Endothelial cell of umbilical vein (primary cell): ENCODE results near the gene MEF2D. TPM values are rescaled to one million over a fixed set of nuclear protein-coding genes. Genes with fewer than 3 reads are reported as not detected.
A peak's percentile ranks its signal among the peaks of the same experiment; 100 is the strongest.

Experiments
- BruUV-seq: library from RNA; stranded (reverse); fragments of 400-500 nt; replicated peaks from 2 replicates; lab custom pipeline; 2021; lab: Mats Ljungman, UMichigan
- CTCF ChIA-PET: fragments of 300-600, 350-600 bp; sonication (Branson Sonifier 250); formaldehyde crosslinking; loops from one replicate; lab custom pipeline; 2021; ENCODE audit warnings: antibody characterized with exemption, inconsistent platforms; lab: Charles Lee
- POLR2A ChIA-PET: fragments of 300-600, 350-600 bp; sonication (Branson Sonifier 250); formaldehyde crosslinking; loops from one replicate; lab custom pipeline; 2021; ENCODE audit warnings: antibody characterized with exemption, inconsistent platforms; lab: Charles Lee
- DNase-seq: peaks from one replicate; pipeline ENCODE4 v3.0.0-alpha.2; 2011; ENCODE audit warnings: low read depth, low spot score
- FAIRE-seq: peaks from 2 replicates; lab custom pipeline; 2011; peaks lifted over from hg19 to GRCh38; lab: Jason Lieb, UNC
- H2AFZ ChIP-seq: 2 replicates; pipeline ENCODE4 v1.6.0; 2012; ENCODE audit warnings: low read depth, low read length, control low read depth, inconsistent platforms
- H3K27ac ChIP-seq: 2 replicates; pipeline ENCODE4 v1.5.1; 2011; ENCODE audit warnings: low read depth, mild to moderate bottlenecking, control low read depth, low read length, moderate library complexity; ENCODE audit not compliant: insufficient read depth
- H3K27me3 ChIP-seq, 2 experiments: 2 replicates each; pipeline versions ENCODE4 v1.6.0 to v1.6.1; 2011; ENCODE audit warnings: low read length in 2 of 2, mixed read lengths in 1 of 2; ENCODE audit not compliant: control insufficient read depth in 2 of 2, insufficient read depth in 2 of 2
- H3K36me3 ChIP-seq, 2 experiments: 2 replicates in 1 of 2; 3 replicates in 1 of 2; pipeline ENCODE4 v1.5.1; 2011; ENCODE audit warnings: low read length in 2 of 2, mild to moderate bottlenecking in 1 of 2, moderate library complexity in 1 of 2; ENCODE audit not compliant: control insufficient read depth in 2 of 2, insufficient read depth in 2 of 2; ENCODE audit errors: extremely low read depth in 1 of 2
- H3K4me1 ChIP-seq: 3 replicates; pipeline ENCODE4 v1.5.1; 2011; ENCODE audit warnings: mild to moderate bottlenecking, low read length; ENCODE audit not compliant: control insufficient read depth, insufficient read depth; ENCODE audit errors: extremely low read depth
- H3K4me2 ChIP-seq: 2 replicates; pipeline ENCODE4 v1.6.1; 2011; ENCODE audit warnings: low read length, control low read depth, mixed read lengths; ENCODE audit not compliant: insufficient read depth
- H3K4me3 ChIP-seq, 3 experiments: fragments of 200-600 bp in 1 of 3; sonication (generic), shearing (Covaris generic) in 1 of 3; replicated peaks in 1 of 3; 2 replicates each; pipeline ENCODE4 v1.5.1; 2011 to 2016; ENCODE audit warnings: control low read depth in 3 of 3, low read length in 3 of 3, mild to moderate bottlenecking in 2 of 3, inconsistent platforms in 1 of 3, low read depth in 1 of 3, moderate library complexity in 1 of 3; ENCODE audit not compliant: insufficient read depth in 1 of 3
- H3K79me2 ChIP-seq: 2 replicates; pipeline ENCODE4 v1.6.0; 2012; ENCODE audit warnings: low read length, inconsistent platforms; ENCODE audit not compliant: control insufficient read depth, insufficient read depth
- H3K9ac ChIP-seq: replicated peaks from 2 replicates; pipeline ENCODE3; 2011; ENCODE audit warnings: low read length, control low read depth; ENCODE audit not compliant: insufficient read depth; ENCODE audit errors: extremely low read depth
- H3K9me1 ChIP-seq: replicated peaks from 3 replicates; pipeline ENCODE4 v1.6.0; 2011; ENCODE audit warnings: mild to moderate bottlenecking, low read length; ENCODE audit not compliant: control insufficient read depth, insufficient read depth; ENCODE audit errors: extremely low read depth
- H3K9me3 ChIP-seq: replicated peaks from 2 replicates; pipeline ENCODE4 v1.5.1; 2012; ENCODE audit warnings: low read length, inconsistent platforms; ENCODE audit not compliant: control insufficient read depth, insufficient read depth
- H4K20me1 ChIP-seq: replicated peaks from 2 replicates; pipeline ENCODE3; 2011; ENCODE audit warnings: mild to moderate bottlenecking, low read length; ENCODE audit not compliant: control insufficient read depth, insufficient read depth; ENCODE audit errors: extremely low read depth
- EZH2 ChIP-seq: IDR thresholded peaks from 2 replicates; pipeline ENCODE4 v1.6.1; 2012; ENCODE audit warnings: borderline replicate concordance, low read depth, mild to moderate bottlenecking, moderate library complexity, low read length, inconsistent platforms; ENCODE audit not compliant: severe bottlenecking
- MYC ChIP-seq: IDR thresholded peaks from one replicate; pipeline ENCODE4 v1.6.1; 2011; ENCODE audit warnings: mild to moderate bottlenecking, low read depth, low read length
- POLR2A ChIP-seq: IDR thresholded peaks from 2 replicates; pipeline ENCODE4 v1.6.1; 2012; ENCODE audit warnings: low read depth, mild to moderate bottlenecking, control low read depth, low read length
- POLR2AphosphoS5 ChIP-seq: IDR thresholded peaks from 2 replicates; pipeline ENCODE4 v1.6.1; 2012; ENCODE audit warnings: low read depth, mild to moderate bottlenecking, control low read depth, low read length, moderate library complexity; ENCODE audit not compliant: insufficient read depth
- dilution Hi-C: fragments of 300-500 bp; cut with MboI; formaldehyde crosslinking; loops from one replicate; pipeline ENCODE4 v1.15.0; 2019; ENCODE audit warnings: low sequenced_read_pairs; ENCODE audit not compliant: extremely low pct_ligation_motif_present
- intact Hi-C: fragments of 100-400 bp; cut with micrococcal nuclease; formaldehyde crosslinking; loops from one replicate; pipeline ENCODE4 v1.10.0; 2022
- polyA plus RNA-seq, 4 experiments: library from polyadenylated mRNA; depleted of rRNA in 3 of 4; stranded (reverse) in 3 of 4; unstranded in 1 of 4; fragments of >200 nt; gene quantifications; 2 replicates each; pipeline versions ENCODE4 v1.2.1 to v1.2.3, GENCODE V29; 2011 to 2012; ENCODE audit warnings: missing spikeins in 1 of 4
- total RNA-seq: library from RNA; stranded (reverse); gene quantifications from 2 replicates; pipeline ENCODE4 v1.2.3, GENCODE V29; 2021

The MEF2D gene
- total and polyA plus RNA-seq, 2 donors (not counting 3 experiments of a cell fraction or from before 2014, with no cell fraction given) = 45.4 to 52.2 TPM

DNA sequence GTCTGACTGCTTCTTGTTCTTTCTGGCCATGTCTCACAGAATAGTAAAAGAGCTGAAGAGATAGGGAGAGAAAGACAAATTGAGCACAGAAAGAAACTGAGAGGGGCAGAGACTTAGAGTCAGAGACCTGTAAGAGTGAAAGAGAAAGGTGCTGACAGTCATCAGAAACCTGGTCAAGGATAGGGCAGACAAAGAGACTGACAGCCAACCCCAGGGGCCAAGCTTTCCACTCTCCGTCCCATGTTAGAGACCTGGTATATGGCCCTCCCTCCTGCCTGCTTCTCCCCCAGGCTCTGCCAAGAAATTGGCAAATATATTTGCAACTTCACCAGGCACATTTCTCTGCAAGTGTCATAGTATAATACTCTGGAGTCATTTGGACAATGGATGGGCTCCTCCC, 67.0 kb downstream of the MEF2D start:
- H3K9ac ChIP-seq = no peak overlapping the region
- no TSS peak for BruUV-seq
- H3K9me1 ChIP-seq = no peaks in the 10 kb centered on the region
- intact Hi-C loops (no loop called here), dilution Hi-C loops (no loop called here)
- peaks cover 92 to 95% of the 10 kb centered on the region in 2 experiments for H3K27me3 ChIP-seq
- CTCF ChIA-PET = interaction anchor here (1.2 to 8.0 kb wide), 4 partner anchors 8 to 47 kb away, joined by 3 to 111 read pairs (median 6); no protein-coding TSS in a partner anchor
- H4K20me1 ChIP-seq = no peaks in the 10 kb centered on the region
- no peaks in the 10 kb centered on the region for H3K36me3 ChIP-seq
- TF ChIP-seq POLR2A = no peak
- no peak for TF ChIP-seq MYC
- no peaks in the 10 kb centered on the region for H3K79me2 ChIP-seq
- H2AFZ ChIP-seq = no peak overlapping the region
- H3K4me1 ChIP-seq = peaks cover 4% of the 10 kb centered on the region
- H3K27ac ChIP-seq = no peak overlapping the region
- H3K9me3 ChIP-seq = no peaks in the 10 kb centered on the region
- no peak for FAIRE-seq
- no peak overlapping the region for H3K4me3 ChIP-seq
- POLR2A ChIA-PET = no interaction called here
- no peak for DNase-seq
- no peak overlapping the region for H3K4me2 ChIP-seq

DNA sequence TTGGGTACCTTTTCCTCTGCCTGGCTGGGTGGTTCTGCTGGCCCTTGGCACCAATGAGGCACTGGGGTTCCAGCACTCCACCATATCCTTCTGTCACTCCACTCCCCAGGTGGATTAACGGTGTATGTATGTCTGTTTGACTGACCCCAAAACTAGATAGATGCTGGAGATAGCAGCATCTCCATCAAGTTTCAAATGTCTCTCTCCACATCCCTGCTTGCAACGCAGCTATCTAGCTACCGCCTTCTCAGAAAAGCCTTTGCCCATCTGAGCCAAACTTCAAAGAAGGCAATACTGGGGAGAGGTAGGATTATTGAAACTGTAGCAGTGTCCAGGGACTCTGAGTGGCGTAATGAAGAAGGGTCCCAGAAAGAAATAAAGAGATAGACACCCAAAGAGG, 67.5 kb downstream of the MEF2D start:
- H3K27me3 ChIP-seq = peaks cover 92 to 95% of the 10 kb centered on the region in 2 experiments
- H4K20me1 ChIP-seq = no peaks in the 10 kb centered on the region
- no peak for TF ChIP-seq POLR2AphosphoS5
- TF ChIP-seq EZH2 = peak; percentile 69
- H3K9me1 ChIP-seq = no peaks in the 10 kb centered on the region
- H3K4me1 ChIP-seq = peaks cover 4% of the 10 kb centered on the region
- BruUV-seq = no TSS peak
- no peaks in the 10 kb centered on the region for H3K9me3 ChIP-seq
- no peak overlapping the region for H3K27ac ChIP-seq
- no peak overlapping the region for H3K4me2 ChIP-seq
- H3K9ac ChIP-seq = no peak overlapping the region
- ChIA-PET POLR2A (no interaction called here), CTCF (interaction anchor here (1.4 to 8.0 kb wide), 4 partner anchors 9 to 47 kb away, joined by 3 to 111 read pairs (median 20); no protein-coding TSS in a partner anchor)
- no peaks in the 10 kb centered on the region for H3K36me3 ChIP-seq
- intact Hi-C loops (no loop called here), dilution Hi-C loops (no loop called here)
- H3K79me2 ChIP-seq = no peaks in the 10 kb centered on the region
- H2AFZ ChIP-seq = no peak overlapping the region
- no peak for DNase-seq
- H3K4me3 ChIP-seq = no peak overlapping the region
- no peak for FAIRE-seq
